ENCODE results near the gene PPP2R2B.

The PPP2R2B gene

GRCh38 chr5:146765089-146765832, 113.3 kb downstream of the PPP2R2B start:
- TF ChIP-seq, protein P1, sequence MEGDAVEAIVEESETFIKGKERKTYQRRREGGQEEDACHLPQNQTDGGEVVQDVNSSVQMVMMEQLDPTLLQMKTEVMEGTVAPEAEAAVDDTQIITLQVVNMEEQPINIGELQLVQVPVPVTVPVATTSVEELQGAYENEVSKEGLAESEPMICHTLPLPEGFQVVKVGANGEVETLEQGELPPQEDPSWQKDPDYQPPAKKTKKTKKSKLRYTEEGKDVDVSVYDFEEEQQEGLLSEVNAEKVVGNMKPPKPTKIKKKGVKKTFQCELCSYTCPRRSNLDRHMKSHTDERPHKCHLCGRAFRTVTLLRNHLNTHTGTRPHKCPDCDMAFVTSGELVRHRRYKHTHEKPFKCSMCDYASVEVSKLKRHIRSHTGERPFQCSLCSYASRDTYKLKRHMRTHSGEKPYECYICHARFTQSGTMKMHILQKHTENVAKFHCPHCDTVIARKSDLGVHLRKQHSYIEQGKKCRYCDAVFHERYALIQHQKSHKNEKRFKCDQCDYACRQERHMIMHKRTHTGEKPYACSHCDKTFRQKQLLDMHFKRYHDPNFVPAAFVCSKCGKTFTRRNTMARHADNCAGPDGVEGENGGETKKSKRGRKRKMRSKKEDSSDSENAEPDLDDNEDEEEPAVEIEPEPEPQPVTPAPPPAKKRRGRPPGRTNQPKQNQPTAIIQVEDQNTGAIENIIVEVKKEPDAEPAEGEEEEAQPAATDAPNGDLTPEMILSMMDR (conservative IDR thresholded peaks at IDR 0.05; ENCODE audit: low read length), result no peak
- H3K4me3 ChIP-seq (ENCODE audit: low read length), result no peak overlapping the region
- peak; percentile 49 for DNase-seq (ENCODE audit: low read depth)

DNA sequence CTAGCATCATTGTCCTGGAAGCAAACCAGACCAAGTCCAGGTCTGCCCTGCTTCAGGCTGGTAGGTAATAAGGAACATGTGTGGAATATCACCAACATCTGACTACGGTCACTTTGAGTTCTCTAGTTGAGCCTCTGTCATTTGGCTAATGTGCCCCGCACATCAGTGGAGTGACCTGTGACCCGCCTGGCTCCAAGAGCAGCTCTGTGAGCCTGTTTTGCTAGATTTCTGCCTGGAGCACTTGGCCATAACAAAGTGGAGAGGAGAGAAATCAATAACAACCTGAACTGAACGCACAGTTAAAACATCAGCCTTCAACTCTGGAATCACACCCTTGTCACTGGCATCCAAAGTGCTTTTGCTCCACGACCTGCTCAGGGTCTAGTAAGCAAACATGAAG, 115.7 kb downstream of the PPP2R2B start:
- H3K4me3 ChIP-seq (ENCODE audit: low read length), result no peak overlapping the region
- no peak for DNase-seq (ENCODE audit: low read depth)
- TF ChIP-seq, protein P1 (conservative IDR thresholded peaks at IDR 0.05; ENCODE audit: low read length), result no peak

DNA sequence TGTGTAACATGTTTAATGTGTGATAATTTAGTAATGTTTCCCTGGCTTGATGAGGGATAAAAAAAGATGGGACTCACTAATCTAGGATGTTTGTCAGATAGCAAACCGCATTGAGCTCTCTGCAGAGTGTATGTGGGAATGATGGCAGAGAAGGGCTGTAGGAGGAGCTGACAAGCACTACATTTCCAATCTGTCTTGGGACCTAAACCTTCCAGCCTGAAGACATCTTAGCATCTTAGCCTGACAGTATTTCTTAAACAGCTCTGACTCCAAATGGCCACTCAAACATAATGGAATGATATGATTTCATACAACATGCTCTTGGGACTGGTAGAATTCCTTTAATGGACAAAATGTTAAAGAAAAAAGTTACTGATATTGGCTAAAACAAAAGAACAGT, 116.7 kb downstream of the PPP2R2B start:
- H3K4me3 ChIP-seq (ENCODE audit: low read length), result no peak overlapping the region
- no peak for DNase-seq (ENCODE audit: low read depth)
- TF ChIP-seq, protein P1 (conservative IDR thresholded peaks at IDR 0.05; ENCODE audit: low read length), result no peak

- no peak overlapping the region for H3K4me3 ChIP-seq (ENCODE audit: low read length)
- TF ChIP-seq, protein P1 (conservative IDR thresholded peaks at IDR 0.05; ENCODE audit: low read length), result no peak
- no peak for DNase-seq (ENCODE audit: low read depth)
Measured at GRCh38 chr5:146758938-146759337, 119.6 kb downstream of the PPP2R2B start.

- DNase-seq (ENCODE audit: low read depth), result no peak
- TF ChIP-seq, protein P1 (conservative IDR thresholded peaks at IDR 0.05; ENCODE audit: low read length), result no peak
- no peak overlapping the region for H3K4me3 ChIP-seq (ENCODE audit: low read length)
Measured at GRCh38 chr5:146758076-146758475, 120.5 kb downstream of the PPP2R2B start.

DNA sequence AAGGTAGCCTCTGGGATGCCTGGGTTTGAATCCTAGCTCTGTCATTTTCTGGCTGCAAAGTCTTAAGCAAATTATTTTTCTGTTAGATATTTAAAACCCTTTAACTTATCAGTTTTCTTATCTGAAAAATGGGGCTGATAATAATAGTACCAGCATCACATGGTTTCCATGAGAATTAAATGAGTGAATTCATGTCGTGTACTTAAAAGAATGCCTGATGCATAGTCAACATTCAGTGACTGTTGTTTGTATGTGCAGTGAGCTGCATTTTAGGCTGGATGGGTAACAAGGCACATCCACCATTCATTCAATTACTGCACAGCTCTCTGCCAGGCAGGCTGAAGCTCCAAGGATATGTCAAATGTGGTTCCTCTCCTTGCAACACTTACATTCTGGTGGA, 122.0 kb downstream of the PPP2R2B start:
- TF ChIP-seq, protein P1 (conservative IDR thresholded peaks at IDR 0.05; ENCODE audit: low read length), result no peak
- DNase-seq (ENCODE audit: low read depth), result no peak
- H3K4me3 ChIP-seq (ENCODE audit: low read length), result no peak overlapping the region

GRCh38 chr5:146755793-146756192, 122.8 kb downstream of the PPP2R2B start:
- H3K4me3 ChIP-seq (ENCODE audit: low read length), result no peak overlapping the region
- DNase-seq (ENCODE audit: low read depth), result no peak
- TF ChIP-seq, protein P1 (conservative IDR thresholded peaks at IDR 0.05; ENCODE audit: low read length), result no peak

All from AG10803 (cell line).